Fibroblast of peridontal ligament (primary cell): Measurements from ENCODE around the gene ZCCHC24.

Experiments
- DNase-seq: peaks from one replicate; pipeline ENCODE4 v3.0.0-alpha.2; 2010; ENCODE audit errors: extremely low read depth

ZCCHC24 gene

GRCh38 chr10:79399223-79399831 is 46.1 kb downstream of the ZCCHC24 start:
- peak; percentile 95 for DNase-seq

- DNase-seq, result no peak
These were observed 46.8 kb downstream of the ZCCHC24 start for GRCh38 chr10:79398642-79399041.

- no peak for DNase-seq
These were observed 47.7 kb downstream of the ZCCHC24 start for GRCh38 chr10:79397575-79398303.

- no peak for DNase-seq
These were observed 48.4 kb downstream of the ZCCHC24 start for GRCh38 chr10:79397051-79397450.

- DNase-seq, result peak; percentile 49
These were observed 48.9 kb downstream of the ZCCHC24 start for GRCh38 chr10:79396520-79396919.

GRCh38 chr10:79394664-79395063 is 50.8 kb downstream of the ZCCHC24 start:
- no peak for DNase-seq

- no peak for DNase-seq
These were observed 51.4 kb downstream of the ZCCHC24 start for GRCh38 chr10:79393924-79394610.

GRCh38 chr10:79393221-79393923 is 52.1 kb downstream of the ZCCHC24 start:
- no peak for DNase-seq

GRCh38 chr10:79392506-79393176 is 52.8 kb downstream of the ZCCHC24 start:
- no peak for DNase-seq

GRCh38 chr10:79392020-79392398 is 53.4 kb downstream of the ZCCHC24 start:
- DNase-seq, result no peak

GRCh38 chr10:79391231-79392019 is 54.0 kb downstream of the ZCCHC24 start:
- DNase-seq, result no peak

- no peak for DNase-seq
These were observed 54.7 kb downstream of the ZCCHC24 start for GRCh38 chr10:79390551-79391229.

GRCh38 chr10:79390057-79390456 is 55.4 kb downstream of the ZCCHC24 start:
- DNase-seq, result no peak

- DNase-seq, result no peak
These were observed 57.2 kb downstream of the ZCCHC24 start for GRCh38 chr10:79387974-79388850.

GRCh38 chr10:79387466-79387973 is 57.9 kb downstream of the ZCCHC24 start:
- DNase-seq, result no peak

- no peak for DNase-seq
These were observed 58.6 kb downstream of the ZCCHC24 start for GRCh38 chr10:79386637-79387465.

GRCh38 chr10:79385804-79386531 is 59.5 kb downstream of the ZCCHC24 start:
- DNase-seq, result no peak

GRCh38 chr10:79385392-79385795 is 60.0 kb downstream of the ZCCHC24 start:
- no peak for DNase-seq
